Neutrophil (primary cell): ENCODE data around the gene ANGEL1.

ENCODE experiments used
- H3K27ac ChIP-seq: fragments of 200-600 bp; sonication (generic); 2 replicates; pipeline ENCODE4 v1.5.1; 2016; ENCODE audit warnings: mild to moderate bottlenecking, moderate library complexity
- H3K27me3 ChIP-seq: fragments of 200-600 bp; sonication (generic); 2 replicates; pipeline ENCODE4 v1.6.0; 2016; ENCODE audit warnings: mild to moderate bottlenecking
- H3K36me3 ChIP-seq: fragments of 200-600 bp; sonication (generic); 2 replicates; pipeline ENCODE4 v1.5.1; 2017
- H3K4me1 ChIP-seq, 2 experiments: fragments of 200-600 bp in 1 of 2; sonication (generic) in 1 of 2; 1 replicate in 1 of 2; 2 replicates in 1 of 2; pipeline versions ENCODE4 v1.5.1 to v1.6.1; 2013 to 2016; ENCODE audit warnings: low read depth in 1 of 2, low read length in 1 of 2, mild to moderate bottlenecking in 1 of 2, moderate library complexity in 1 of 2; ENCODE audit not compliant: control insufficient read depth in 1 of 2, insufficient read depth in 1 of 2
- H3K4me3 ChIP-seq, 2 experiments: fragments of 200-600 bp in 1 of 2; sonication (generic) in 1 of 2; 1 replicate in 1 of 2; 2 replicates in 1 of 2; pipeline ENCODE4 v1.5.1; 2013 to 2016; ENCODE audit warnings: low read depth in 1 of 2, low read length in 1 of 2, mild to moderate bottlenecking in 1 of 2, moderate library complexity in 1 of 2
- H3K9me3 ChIP-seq: fragments of 200-600 bp; sonication (generic); 2 replicates; pipeline ENCODE4 v1.5.1; 2016
- TF ChIP-seq, protein P1 (sequence below): fragments of 200-600 bp; sonication (generic); IDR thresholded peaks from 2 replicates; pipeline ENCODE4 v1.5.1; 2016; ENCODE audit warnings: antibody characterized with exemption

Gene ANGEL1

DNA sequence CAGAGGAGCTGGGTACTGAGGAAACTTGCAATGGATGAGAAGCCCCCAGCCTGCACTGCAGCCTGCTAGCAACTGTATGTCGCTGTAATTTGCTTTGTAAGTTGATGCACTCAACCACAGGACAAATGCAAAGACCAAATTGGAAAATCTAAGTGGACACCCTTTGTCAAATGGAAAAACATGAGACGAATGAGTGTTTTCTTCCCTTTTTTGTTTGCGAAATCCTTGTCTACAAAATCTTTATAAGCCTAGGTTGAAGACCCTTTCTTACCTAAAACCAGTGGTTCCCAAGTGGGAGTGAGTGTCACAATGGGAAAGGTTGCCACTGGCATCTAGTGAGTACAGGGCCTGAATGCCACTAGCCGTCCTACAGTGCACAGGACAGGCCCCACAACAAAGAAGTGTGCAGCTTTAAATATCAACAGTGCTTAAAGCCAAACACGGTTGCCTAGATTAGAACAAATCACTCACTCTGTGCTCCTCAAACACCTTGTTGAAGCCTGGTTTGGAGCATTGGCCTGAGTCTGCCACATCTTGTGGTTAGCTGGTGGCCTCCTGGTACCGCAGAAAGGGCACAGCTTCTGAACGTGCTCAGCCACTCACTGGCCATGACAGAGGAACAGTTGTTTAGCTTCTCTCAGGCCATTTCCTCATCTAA, 59.0 kb downstream of the ANGEL1 start:
- TF ChIP-seq, protein P1, sequence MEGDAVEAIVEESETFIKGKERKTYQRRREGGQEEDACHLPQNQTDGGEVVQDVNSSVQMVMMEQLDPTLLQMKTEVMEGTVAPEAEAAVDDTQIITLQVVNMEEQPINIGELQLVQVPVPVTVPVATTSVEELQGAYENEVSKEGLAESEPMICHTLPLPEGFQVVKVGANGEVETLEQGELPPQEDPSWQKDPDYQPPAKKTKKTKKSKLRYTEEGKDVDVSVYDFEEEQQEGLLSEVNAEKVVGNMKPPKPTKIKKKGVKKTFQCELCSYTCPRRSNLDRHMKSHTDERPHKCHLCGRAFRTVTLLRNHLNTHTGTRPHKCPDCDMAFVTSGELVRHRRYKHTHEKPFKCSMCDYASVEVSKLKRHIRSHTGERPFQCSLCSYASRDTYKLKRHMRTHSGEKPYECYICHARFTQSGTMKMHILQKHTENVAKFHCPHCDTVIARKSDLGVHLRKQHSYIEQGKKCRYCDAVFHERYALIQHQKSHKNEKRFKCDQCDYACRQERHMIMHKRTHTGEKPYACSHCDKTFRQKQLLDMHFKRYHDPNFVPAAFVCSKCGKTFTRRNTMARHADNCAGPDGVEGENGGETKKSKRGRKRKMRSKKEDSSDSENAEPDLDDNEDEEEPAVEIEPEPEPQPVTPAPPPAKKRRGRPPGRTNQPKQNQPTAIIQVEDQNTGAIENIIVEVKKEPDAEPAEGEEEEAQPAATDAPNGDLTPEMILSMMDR, result no peak
- H3K36me3 ChIP-seq, result no peaks in the 10 kb centered on the region
- H3K27me3 ChIP-seq, result peaks cover 12% of the 10 kb centered on the region
- H3K4me3 ChIP-seq, result no peak overlapping the region
- H3K27ac ChIP-seq, result no peak overlapping the region
- H3K4me1 ChIP-seq, result no peaks in the 10 kb centered on the region
- no peaks in the 10 kb centered on the region for H3K9me3 ChIP-seq

GRCh38 chr14:76752744-76753143, 59.9 kb downstream of the ANGEL1 start:
- TF ChIP-seq, protein P1, result no peak
- H3K9me3 ChIP-seq, result no peaks in the 10 kb centered on the region
- H3K36me3 ChIP-seq, result no peaks in the 10 kb centered on the region
- H3K4me3 ChIP-seq, result no peak overlapping the region
- peaks cover 3% of the 10 kb centered on the region for H3K27me3 ChIP-seq
- no peaks in the 10 kb centered on the region for H3K4me1 ChIP-seq
- no peak overlapping the region for H3K27ac ChIP-seq

- no peaks in the 10 kb centered on the region for H3K4me1 ChIP-seq
- no peak overlapping the region for H3K27ac ChIP-seq
- no peaks in the 10 kb centered on the region for H3K27me3 ChIP-seq
- H3K9me3 ChIP-seq, result peaks cover 4% of the 10 kb centered on the region
- TF ChIP-seq, protein P1, result no peak
- H3K4me3 ChIP-seq, result no peak overlapping the region
- H3K36me3 ChIP-seq, result no peaks in the 10 kb centered on the region
Measured at GRCh38 chr14:76742966-76743365, 69.7 kb downstream of the ANGEL1 start.

DNA sequence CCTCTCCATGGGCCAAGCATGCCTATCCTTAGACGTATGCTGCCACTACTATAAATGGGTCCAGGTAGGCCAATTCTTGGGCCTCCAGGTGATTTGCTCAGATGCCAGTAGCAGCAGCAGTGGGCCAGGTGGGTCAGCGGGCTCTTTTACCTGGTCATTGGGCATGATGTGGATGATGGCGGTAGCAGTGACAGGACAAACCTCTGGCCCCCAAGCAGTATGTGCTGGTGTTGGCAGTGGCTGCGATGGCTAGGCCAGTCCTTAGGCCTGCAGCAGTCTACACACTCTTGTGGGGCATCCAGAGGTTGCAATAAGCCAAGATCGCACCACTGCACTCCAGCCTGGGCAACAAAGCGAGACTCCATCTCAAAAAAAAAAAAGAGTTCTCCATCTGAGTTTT, 70.5 kb downstream of the ANGEL1 start:
- Histone ChIP-seq H3K36me3 (no peaks in the 10 kb centered on the region), H3K9me3 (peaks cover 4% of the 10 kb centered on the region), H3K4me1 (no peaks in the 10 kb centered on the region), H3K27ac (no peak overlapping the region), H3K4me3 (no peak overlapping the region), H3K27me3 (no peaks in the 10 kb centered on the region)
- TF ChIP-seq, protein P1, result no peak

GRCh38 chr14:76741074-76741473, 71.6 kb downstream of the ANGEL1 start:
- Histone ChIP-seq H3K36me3 (no peaks in the 10 kb centered on the region), H3K27me3 (no peaks in the 10 kb centered on the region), H3K4me3 (no peak overlapping the region), H3K27ac (no peak overlapping the region), H3K9me3 (peaks cover 4% of the 10 kb centered on the region), H3K4me1 (no peaks in the 10 kb centered on the region)
- TF ChIP-seq, protein P1, result no peak
